Retinal pigment epithelial cell (primary cell): ENCODE results near the gene COL27A1.

Source experiments
- DNase-seq: peaks from one replicate; pipeline ENCODE4 v3.0.0-alpha.2; 2010; ENCODE audit warnings: low read depth
- H3K4me3 ChIP-seq: 2 replicates; pipeline ENCODE4 v1.5.1; 2011; ENCODE audit warnings: mild to moderate bottlenecking, low read length, control low read depth, moderate library complexity
- TF ChIP-seq, protein P1 (sequence below): conservative IDR thresholded peaks from 2 replicates; pipeline ENCODE4 v1.5.1; 2011; ENCODE audit warnings: low read depth, low read length, control low read depth, inconsistent platforms

COL27A1 gene

DNA sequence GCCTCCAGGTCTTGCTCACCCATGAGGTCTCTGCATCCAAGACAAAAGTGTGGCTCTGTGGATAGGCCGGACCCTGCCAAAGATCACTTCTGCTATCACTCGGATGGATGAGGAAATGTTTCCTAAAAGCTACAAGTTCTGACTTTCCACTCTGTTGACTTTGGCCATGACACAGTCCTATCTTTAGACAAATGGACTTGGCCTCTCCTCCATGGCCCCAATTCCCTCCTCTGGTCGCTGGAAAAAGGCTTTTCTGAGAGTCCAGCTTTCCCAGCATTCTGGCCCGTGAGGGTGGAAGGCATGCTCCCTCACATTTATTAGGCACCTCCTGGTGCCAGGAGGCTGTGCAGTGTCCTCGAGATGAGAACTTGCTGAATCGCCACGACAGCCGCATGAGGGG lies 83.1 kb downstream of the COL27A1 start:
- no peak for DNase-seq
- TF ChIP-seq, protein P1, sequence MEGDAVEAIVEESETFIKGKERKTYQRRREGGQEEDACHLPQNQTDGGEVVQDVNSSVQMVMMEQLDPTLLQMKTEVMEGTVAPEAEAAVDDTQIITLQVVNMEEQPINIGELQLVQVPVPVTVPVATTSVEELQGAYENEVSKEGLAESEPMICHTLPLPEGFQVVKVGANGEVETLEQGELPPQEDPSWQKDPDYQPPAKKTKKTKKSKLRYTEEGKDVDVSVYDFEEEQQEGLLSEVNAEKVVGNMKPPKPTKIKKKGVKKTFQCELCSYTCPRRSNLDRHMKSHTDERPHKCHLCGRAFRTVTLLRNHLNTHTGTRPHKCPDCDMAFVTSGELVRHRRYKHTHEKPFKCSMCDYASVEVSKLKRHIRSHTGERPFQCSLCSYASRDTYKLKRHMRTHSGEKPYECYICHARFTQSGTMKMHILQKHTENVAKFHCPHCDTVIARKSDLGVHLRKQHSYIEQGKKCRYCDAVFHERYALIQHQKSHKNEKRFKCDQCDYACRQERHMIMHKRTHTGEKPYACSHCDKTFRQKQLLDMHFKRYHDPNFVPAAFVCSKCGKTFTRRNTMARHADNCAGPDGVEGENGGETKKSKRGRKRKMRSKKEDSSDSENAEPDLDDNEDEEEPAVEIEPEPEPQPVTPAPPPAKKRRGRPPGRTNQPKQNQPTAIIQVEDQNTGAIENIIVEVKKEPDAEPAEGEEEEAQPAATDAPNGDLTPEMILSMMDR: no peak
- H3K4me3 ChIP-seq: no peak overlapping the region

DNA sequence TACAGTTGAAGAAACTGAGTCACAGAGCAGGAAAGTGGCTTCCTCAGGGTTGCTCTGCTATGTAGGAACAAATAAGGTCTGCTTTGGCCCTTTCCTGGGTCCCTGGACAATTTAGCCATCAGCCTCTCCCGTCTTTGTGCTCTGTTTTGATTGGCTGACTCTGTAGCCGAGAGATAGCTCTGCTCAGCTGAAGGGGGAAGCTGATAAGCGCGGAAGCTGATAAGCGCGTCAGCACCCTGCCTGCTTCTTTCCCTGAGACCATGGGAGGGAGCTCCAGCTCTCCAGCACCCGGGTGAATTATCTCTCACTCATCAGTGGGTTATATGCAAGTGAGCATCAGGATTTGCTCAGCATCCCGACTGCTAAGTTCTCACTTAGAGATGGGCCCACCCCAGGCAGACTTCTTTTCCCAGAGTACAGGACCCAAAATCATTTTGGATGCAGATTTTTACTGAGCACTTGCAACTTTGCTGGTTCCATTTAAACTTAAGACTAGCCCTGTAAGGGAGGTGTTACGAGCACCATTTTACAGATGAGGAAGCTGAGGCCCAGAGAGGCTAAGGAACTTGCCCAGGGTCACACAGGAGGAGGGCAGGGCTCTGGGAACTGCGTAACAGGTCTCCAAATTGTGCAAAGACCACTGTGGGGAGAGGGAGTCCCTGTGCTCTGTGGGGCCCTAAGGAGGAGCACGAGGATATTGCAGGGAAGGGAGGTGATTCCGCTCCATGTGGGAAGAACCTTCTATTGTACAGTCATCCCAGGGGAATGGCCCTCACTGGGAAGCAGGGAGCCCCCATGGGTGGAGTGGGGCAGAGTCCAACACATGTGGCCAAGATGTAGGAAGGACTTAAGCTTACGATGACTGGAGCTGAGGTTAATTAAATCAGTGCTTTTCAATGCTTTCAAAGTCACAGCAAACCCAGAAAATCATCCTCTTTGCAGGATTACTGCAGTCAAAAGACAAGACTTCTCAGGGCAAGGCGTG lies 83.8 kb downstream of the COL27A1 start:
- TF ChIP-seq, protein P1: peak; percentile 41
- DNase-seq: no peak
- H3K4me3 ChIP-seq: no peak overlapping the region

DNA sequence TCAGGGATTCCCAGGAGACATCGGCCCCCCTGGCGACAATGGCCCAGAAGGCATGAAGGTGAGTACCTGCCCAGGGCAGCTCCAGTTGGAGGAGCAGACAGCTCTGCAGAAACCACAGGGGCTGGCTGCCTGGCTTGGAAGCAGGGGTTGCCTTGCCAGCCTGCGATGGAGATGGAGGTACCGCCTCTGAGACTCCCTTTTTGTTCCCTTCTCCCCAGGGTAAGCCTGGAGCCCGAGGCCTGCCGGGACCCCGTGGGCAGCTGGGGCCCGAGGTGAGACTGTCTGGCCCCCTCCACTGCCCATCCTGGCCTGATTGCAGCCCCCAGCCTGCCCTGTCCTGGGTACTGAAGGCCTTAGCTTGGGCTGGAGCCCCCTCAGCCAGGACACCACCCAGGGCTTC lies 84.9 kb downstream of the COL27A1 start:
- H3K4me3 ChIP-seq: no peak overlapping the region
- DNase-seq: no peak
- TF ChIP-seq, protein P1: no peak

DNA sequence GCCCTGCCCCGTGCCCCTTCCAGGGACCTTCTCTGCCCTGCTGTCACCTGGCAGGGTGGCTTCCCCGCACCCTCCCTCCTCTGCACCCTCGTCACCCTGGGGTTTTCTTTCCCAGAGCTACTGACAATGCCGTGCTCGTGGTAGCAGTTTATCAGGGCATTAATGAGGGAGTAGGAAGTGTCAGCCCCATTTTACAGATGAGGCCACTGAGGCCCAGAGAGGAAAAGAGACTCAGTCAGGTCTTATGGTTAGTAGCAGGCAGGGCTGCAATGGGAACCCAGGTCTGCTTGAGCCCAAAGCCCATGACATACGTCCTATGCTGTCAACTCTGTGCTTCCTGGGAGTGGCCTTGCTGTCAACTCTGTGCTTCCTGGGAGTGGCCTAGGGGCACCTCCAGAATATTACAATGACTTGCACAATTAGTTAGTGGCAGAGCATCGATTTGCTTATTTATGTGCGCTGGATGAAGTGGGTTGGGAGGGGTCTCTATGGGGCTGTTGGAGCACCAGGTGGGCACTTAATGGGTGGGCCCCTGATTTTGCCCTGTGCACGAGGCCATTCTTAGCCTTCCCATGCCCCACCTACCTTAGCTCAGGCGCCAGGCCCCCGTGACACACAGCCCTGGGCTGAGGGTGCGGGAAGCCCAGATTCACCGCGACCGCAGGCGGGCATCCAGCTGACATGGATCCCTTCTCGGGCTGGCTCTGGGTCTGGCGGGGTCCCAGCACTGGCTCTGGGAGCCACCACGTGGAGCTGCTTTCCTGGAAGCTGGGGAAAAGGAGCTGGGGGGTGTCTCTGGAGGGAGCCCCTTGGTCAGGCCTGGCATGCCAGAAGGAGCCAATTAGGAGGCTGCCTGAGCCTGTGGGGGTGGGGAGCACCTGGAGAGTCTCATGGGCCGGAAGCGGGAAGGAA lies 85.6 kb downstream of the COL27A1 start:
- DNase-seq: no peak
- TF ChIP-seq, protein P1: no peak
- no peak overlapping the region for H3K4me3 ChIP-seq

DNA sequence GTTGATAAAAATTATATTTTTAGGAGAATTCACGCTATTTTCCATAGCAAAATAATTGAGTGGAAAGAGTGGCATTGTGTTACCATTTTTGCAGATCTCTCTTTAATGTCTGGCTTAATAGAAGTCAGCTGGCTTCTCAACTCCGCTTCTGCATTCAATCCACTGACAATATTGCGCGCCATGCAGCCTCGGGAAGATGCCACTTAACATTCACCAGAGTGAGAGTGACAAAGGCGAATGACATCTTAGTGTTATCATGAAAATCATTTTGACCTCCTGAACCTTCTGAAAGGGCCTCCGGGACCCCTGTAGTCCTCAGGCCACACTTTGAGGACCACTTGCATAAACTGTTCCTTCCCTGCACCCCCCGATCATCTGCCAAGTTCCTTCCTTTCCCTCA lies 87.5 kb downstream of the COL27A1 start:
- TF ChIP-seq, protein P1: no peak
- no peak for DNase-seq
- no peak overlapping the region for H3K4me3 ChIP-seq

DNA sequence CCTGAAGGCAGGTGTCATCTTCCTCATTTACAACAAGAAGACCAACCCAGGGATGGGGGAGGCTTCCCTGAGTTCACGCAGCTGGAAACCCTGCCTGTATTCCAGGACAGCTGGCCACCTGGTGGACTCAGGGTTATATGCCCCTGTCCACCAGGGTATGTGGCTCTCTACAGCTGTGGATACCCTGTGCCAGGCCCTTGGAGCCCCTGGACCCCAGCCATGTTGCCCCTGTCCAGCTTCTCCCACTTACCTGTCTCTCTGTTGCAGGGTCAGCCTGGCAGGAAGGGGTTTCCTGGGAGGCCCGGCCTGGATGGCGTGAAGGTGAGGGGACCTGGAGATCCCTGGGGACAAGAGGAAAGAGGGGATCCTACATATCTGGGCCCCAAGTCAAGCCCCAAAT lies 87.9 kb downstream of the COL27A1 start:
- TF ChIP-seq, protein P1: no peak

More for the DNA sequence above, 87.9 kb downstream of the COL27A1 start:
- H3K4me3 ChIP-seq: no peak overlapping the region
- no peak for DNase-seq
